HG03280 (cell line): Measurements from ENCODE around the gene RGL2.
"Not testable (repeated sequence)": the region's sequence is repeated elsewhere in the genome, so short reads cannot be mapped to it uniquely, and the experiment has no call there.

ENCODE experiments used
- ATAC-seq: cut with Tn5 transposase; IDR thresholded peaks from one replicate; pipeline ENCODE4 v1.9.1; 2021; ENCODE audit warnings: mild to moderate bottlenecking, moderate library complexity; ENCODE audit not compliant: unreplicated experiment

Gene RGL2

DNA sequence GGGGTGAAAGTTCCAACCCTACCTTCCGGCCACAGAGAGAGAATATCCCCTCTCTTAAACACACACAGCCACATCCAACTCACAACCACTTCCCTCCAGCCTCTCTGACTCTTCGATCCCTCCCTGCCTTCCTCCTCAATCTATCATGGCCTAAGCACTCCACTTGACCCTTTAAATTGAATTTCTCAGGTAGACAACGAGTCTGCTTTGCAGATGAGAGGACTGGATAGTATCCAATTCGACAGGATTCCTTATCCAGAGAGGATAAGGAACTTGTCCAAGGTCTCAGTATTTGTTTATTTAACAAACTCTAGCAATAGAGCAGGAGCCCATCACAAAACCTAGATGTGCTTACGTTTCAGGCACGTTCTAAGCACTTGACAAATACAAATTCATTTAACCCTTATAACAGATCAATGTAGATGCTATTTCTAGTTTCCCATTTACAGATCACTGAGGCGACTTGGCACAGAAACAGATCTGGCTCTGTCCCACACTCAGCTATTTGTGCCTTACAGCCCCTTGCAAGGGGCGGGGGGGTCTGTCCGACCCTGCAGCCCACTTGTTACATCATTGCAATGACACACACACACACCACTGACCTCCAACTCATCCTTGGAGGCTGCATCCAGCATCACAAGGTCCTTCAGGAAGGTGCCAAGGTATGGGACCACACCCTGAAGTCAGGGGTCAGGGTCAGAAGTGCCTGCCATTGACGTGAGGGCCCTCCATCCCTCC, 4.5 kb downstream of the RGL2 start:
- no peak for ATAC-seq

DNA sequence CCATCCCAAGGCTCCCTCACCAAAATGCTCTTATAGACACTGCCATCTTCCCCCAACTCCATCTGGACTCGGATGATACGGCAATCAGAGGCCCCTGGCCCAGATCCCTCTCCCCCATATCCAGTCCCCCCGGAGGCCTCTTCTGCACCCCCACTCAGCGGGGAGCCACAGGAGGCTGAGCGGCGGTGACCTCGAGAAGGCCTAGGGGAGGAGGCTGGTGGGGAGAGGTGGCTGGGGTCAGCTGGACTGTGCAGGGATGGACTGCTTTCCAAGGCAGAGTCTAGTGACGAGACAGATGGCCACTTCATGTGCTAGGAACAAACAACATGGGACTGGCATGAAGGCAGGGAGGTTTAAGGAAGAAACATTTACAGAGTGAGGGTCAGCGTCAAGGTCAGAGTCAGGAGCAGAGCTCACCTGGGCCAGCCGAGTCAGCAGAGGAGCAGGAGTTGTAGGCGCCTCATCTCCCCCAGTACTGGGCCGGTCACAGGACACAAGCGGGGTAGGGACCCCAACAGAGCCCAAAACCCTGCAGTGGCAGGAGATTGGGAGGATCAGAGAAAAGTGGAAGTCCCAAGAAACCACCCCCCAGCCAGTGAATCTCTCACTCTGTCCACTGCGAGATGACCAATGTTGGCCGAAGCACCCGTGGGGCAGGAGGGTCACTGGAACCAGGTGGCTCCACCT, 5.6 kb downstream of the RGL2 start:
- ATAC-seq: no peak

DNA sequence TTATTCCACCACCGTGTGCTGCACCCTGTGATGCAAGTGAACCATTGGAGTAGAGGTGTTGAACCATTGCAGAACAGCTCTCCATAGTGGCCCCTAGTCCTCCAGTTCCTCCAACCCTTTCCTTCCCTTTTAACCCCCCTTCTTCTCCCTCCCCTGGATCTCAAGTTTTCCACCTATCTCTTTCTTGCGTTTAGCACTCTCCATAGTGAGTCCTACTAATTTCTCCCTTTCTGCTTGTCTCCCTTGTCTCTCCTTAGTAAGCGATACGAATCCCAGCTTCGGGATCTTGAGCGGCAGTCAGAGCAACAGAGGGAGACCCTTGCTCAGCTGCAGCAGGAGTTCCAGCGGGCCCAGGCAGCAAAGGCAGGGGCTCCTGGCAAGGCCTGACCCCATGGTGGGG, 8.3 kb downstream of the RGL2 start:
- no peak for ATAC-seq

DNA sequence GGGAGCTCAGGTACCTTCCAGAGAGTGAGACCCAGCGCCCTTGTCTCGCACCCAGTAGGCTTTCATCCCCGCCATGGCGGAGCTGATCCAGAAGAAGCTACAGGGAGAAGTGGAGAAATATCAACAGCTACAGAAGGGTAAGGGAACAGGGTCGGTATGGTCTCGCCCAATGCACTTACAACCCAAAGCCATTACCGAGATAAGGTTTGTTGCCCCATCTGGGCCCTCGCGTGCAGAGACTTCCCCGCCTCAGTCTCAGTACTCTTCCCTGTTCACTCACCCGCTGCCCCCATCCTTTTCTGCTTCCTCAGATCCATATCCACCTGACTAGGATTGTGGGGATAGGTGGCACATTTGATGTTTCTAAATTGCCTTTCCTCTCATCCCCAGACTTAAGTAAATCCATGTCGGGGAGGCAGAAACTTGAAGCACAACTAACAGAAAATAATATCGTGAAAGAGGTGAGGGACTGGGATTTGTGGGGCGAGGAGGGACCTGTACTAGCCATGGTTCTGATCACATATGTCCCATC, 8.9 kb downstream of the RGL2 start:
- ATAC-seq: no peak

DNA sequence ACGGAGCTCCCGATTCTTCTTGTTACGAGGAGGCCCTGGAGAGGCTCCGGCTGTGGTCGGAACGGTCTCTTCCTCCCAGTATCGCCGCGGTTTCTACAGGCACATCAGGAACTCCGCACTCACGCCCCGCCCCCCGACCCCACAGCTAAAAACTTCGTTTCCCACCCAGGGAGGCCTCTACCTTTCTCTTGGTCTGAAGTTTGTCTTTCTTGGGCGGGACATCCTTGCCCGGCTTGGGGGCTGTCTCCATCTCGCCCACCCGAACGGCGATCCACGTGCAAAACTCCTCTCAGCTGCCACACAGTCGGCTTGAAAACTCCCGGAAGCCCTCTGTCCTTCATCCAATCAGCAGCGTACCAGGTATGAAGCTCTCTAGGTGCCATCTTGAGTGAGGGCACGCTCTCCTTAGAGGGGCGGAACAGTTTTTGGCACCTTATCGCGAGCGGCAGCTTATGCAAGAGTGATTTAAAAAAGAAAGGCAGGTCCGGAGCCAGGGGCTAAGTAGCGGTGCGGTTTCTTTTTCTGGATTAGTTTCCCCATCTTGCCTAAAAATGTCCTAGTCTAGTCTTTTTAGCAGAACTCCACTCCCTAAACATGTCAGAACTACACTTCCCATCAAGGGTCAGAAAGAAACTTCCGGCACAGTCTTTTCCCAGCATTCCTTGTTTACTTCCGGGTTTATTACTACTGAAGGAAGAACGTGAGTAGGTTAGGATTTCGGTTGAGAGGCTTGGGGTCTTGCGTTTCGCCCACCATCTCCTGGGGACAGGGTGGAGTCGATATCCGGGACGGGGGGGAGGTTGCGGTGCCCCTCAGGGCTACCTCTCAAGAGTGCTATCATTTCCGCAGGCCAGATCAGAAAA, 9.6 kb downstream of the RGL2 start, which contains the start of the genes PFDN6 and WDR46:
PFDN6 (plus strand) TSS at position 681 of the 863 bp plus-strand sequence. CDS start 256 bp downstream, outside the sequence.
WDR46 (minus strand) TSS at position 319 of the 863 bp plus-strand sequence; CDS start at position 250, 69 bp downstream.
- ATAC-seq: peak; percentile 87

DNA sequence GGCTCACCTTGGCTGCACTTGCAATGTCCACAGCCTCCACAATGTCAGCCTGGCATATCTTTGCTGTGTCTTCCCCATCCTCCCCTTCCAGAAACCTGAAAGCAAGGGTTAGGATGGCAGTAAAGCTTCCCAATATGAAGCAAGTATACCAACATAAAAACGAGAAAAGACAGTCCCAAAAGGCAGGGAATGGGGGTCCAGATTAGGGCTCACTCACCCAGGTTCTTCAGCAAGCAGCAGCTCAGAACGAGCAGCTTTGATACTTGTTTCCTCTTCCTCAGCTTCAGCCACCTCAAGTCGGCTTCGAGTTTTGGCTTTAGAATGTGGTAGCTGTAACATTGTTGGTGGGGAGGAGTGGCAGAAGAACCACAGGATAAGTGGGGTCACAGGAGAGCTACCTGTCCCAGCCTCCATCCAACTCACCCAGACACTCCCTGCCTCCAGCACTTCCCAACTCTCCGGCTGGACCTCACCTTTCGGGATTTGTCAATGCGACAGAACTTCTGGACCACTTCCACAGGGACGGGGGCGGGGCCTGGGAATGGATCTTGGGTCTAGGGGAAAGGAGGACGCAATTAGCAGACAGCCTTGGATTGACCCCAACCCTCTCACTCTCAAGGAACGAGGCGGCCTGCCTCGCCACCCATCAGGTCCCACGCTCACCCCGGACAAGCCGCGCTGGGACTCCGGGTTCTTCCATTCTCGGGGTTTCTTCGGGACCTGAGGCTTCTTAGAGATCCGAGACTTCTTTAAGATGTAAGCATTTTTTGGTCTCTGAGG, 10.4 kb downstream of the RGL2 start:
- ATAC-seq: no peak

DNA sequence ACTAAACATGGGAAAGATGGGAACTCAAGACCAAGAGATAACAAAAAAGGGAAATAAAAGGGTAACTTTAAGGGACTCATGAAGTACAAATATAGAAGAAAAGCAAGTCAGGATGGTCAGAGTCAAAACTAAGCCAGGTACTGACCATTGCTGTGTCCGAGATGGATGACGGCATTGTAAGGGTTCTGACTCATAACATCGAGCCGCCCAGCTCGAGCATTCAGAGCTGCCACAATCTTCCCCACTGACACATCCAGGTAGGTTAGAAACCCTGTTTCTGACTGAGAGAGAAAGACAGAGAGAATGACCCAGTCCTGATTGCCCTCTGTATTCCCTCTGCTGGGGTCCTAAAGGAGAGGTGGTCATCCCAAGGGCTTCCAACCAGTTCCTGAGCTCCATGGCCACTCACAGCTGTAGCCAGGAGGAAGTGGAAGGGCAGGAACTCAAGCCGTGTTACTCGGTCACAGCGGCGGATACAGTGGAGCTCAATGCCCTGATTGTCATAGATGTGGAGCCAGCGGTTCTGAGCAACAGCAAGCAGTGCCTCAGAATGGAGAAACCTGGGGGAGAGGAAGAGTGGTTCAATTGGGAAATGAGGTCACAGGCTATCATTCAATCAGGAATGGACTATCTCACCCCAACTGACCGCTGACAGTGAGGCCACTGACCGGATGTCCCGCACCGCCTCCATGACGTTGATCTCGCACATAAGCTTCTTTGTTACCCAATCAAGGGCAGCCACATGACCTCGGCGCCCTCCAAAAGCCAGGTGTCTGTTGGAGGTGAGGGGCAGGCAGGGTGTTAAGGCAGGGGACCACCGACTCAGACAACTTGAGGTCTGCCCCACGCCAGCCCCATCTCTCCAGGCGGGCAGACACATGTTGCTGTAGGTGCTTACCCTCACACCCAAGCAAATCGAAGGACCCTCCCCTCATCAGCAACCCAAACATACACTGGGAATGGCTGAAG, 11.5 kb downstream of the RGL2 start:
- no peak for ATAC-seq

DNA sequence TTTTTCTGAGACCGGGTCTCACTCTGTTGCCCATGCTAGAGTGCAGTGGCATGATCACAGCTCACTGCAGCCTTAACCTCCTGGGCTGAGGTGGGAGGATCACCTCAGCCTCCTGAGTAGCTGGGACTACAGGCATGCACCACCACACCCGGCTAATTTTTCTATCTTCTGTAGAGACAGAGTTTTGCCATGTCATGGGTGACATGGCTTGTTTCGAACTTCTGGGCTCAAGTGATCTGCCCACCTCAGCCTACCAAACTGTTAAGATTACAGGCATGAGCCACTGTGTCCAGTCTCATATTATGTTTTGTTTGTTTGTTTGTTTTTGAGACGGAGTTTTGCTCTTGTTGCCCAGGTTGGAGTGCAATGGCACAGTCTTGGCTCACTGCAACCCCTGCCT, 13.5 kb downstream of the RGL2 start:
- not testable (repeated sequence) for ATAC-seq

DNA sequence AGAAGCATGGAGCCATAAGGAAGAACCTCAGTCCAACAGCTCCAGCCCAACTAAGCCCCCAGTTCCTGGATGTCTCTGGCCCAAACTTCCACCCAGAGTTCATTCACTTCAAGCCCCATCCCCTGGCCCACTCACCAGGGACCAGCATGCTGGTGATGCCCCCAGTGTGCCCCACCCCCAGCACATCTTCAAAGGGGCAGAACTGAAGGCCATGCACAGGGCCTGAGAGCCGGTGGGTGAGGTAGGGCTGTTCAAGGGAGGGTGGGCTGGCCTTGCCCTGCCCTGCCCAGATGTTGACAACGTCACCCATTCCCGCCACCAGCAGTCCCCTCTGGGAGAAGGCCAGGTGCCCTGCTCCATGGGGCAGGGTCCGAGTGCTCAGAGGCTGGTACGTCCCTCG, 18.2 kb downstream of the RGL2 start:
- ATAC-seq: no peak

DNA sequence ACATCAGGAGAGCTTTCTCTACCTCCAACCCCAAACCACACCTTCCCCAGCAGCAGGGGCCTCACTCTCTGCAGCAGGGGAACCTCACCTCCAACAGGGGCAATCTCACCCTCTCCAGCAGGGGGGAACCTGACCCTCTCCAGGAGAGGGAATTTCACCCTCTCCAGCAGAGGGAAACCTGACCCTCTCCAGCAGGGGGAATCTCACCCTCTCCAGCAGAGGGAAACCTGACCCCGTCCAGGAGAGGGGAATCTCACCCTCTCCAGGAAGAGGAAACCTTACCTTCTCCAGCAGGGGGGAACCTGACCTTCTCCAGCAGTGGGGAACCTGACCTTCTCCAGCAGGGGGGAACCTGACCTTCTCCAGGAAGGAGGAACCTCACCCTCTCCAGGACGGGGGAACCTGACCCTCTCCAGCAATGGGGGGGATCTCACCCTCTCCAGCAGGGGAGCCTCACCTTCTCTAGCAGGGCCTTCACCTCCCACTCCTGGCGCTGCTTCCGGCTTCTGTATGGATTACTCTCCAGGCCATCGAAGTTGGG, 18.7 kb downstream of the RGL2 start:
- no peak for ATAC-seq

DNA sequence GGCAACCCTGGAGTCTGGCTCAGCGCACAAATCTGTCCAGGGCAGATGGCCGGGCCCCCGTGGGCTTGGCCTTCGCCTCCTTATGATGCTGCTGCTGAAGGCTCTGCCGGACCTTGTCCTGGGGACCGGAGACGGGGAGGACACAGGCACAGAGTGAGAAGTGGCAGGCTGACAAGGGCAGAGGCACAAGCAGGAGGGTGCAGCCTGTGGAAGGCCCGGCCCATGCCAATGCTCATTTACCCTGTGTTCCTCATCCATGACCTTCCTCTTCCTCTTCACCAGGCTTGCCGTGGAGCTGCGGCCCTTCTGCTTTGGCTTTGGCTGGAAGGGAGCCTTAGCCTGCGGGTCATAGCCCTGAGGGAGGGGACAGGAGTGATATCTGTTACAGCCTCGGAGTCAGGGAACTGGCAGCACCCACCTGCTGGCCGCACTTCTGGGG, 19.5 kb downstream of the RGL2 start:
- ATAC-seq: no peak

DNA sequence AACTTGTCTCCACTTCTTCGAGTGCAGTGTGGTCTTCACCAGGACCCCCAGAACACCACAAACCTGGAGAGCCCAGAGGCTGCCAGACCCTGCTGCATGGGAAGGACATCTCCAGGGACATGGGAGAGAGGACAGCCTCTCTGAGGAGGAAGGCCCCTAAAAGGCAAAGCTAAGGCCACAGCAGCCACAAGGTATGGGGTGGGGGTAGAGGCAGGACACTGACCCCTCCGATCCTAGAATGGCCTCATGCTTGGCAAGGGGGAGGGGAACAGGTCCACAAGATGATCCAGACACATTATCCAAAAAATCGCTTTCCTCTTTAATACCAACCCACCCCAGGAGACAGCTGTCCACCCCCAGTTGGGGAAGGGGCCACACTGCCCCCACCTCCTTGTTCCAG, 19.9 kb downstream of the RGL2 start:
- ATAC-seq: no peak

DNA sequence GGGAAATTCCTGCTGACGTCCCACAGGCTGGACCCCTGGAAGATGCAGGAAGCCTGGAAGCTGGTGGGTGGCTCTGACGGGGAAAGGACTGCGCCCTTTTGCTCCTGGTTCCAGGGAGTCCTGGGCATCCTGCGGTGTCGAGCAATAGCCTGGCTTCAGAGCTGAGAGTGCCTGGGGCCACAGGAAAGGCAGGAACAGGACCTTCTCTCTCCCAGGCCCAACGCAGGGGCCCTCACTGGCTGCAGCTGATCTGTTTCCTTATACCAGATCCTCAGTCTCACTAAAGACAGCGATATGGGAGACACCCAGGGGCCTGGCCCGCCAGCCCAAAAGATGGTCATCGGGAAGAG, 20.4 kb downstream of the RGL2 start:
- no peak for ATAC-seq

DNA sequence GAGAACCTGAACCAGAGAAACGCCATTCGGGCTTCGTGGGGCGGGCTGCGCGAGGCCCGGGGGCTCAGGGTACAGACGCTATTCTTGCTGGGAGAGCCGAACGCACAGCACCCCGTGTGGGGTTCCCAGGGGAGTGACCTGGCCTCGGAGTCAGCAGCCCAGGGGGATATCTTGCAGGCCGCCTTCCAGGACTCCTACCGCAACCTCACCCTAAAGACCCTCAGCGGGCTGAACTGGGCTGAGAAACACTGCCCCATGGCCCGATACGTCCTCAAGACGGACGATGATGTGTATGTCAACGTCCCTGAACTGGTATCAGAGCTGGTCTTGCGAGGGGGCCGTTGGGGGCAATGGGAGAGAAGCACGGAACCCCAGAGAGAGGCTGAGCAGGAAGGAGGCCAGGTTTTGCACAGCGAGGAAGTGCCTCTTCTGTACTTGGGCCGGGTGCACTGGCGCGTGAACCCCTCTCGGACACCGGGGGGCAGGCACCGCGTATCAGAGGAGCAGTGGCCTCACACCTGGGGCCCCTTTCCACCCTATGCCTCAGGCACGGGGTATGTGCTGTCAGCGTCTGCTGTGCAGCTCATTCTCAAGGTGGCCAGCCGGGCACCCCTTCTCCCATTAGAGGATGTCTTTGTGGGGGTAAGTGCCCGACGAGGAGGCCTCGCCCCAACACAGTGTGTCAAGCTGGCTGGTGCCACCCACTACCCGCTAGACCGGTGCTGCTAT, 20.9 kb downstream of the RGL2 start:
- peak; percentile 12 for ATAC-seq

DNA sequence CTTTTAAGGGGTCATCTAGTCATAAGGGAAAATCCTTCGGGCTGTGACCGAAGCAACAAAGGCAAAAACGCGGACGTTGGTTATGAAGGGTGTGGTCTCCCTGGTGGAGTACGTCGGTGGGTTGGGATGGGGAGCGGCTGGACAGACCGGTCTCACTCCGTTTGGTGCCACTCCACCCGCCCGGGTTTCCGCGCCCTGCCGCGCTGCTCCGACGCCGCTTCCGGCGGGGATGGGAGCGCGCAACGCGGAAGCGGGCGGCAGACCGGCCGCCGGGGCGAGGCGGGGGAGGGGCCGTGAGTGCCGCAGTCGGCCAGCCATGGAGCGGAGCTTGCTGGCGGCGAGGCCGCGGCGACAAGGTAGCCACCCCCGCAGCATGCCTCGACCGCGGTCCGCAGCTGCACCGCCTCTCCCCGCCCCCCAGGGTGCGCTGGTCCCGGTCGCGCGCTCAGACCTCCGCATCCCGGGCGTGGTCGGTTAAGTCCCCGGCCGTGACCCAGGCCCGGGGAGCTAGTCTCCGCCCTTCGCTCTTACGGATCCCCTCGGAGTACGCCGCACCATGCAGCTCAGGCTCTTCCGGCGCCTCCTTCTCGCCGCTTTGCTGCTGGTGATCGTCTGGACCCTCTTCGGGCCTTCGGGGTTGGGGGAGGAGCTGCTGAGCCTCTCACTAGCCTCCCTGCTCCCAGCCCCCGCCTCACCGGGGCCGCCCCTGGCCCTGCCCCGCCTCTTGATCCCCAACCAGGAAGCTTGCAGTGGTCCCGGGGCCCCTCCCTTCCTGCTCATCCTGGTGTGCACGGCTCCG, 21.7 kb downstream of the RGL2 start, which contains the start of gene B3GALT4:
B3GALT4 (plus strand) TSS at position 260 of the 799 bp plus-strand sequence; CDS start at position 557, 297 bp downstream.
- ATAC-seq: peak; percentile 59

DNA sequence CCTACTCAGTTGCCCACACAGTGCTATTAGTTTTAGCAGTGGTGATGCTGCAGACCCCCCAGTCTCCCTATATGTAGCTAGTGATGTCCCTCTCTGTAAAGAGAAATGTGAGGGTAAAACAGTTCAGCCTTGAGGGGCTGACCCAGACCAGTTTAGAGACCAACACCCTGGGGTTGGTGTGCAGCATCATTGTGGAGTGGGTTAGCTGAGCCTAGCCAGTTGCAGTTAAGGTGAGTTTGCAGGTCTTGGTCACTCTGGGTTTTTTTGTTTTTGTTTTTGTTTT, 22.2 kb downstream of the RGL2 start:
- no peak for ATAC-seq

DNA sequence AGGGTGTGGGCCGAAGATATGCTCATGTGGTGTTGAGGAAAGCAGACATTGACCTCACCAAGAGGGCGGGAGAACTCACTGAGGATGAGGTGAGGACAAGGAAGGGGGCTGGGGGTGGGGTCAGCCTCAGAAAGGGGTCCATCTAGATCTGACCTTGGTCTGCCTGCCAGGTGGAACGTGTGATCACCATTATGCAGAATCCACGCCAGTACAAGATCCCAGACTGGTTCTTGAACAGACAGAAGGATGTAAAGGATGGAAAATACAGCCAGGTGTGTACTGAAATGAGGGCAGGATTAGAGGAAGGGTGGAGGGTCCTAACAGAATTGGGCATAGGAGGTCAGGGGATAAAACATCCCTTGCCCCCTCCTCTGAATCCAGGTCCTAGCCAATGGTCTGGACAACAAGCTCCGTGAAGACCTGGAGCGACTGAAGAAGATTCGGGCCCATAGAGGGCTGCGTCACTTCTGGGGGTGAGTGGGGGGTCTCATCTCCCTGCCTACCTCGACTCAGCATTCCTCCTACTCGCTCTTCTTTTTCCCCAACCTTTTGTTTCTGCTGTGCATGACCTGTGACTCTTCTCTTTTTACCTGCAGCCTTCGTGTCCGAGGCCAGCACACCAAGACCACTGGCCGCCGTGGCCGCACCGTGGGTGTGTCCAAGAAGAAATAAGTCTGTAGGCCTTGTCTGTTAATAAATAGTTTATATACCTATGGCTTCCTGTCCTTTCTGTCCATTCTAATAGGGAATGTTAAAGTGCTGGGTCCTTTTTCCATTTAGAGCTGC, 22.8 kb downstream of the RGL2 start:
- not testable (repeated sequence) for ATAC-seq
